ENCODE data around the gene ARFGAP3.

- TF ChIP-seq CTCF (conservative IDR thresholded peaks at IDR 0.05; ENCODE audit: low read length) (no peak), EZH2phosphoT487 (IDR thresholded peaks at IDR 0.05; ENCODE audit: borderline replicate concordance) (no peak)
Observed at GRCh38 chr22:42847110-42847509, 10.0 kb downstream of the ARFGAP3 start.

Measured in Loucy (cell line).